Transverse colon (tissue), 4 donors: ENCODE data around the gene HMGN1. TPM values are rescaled to one million over a fixed set of nuclear protein-coding genes. Genes with fewer than 3 reads are reported as not detected.

Experiments
- DNase-seq: peaks from one replicate; pipeline ENCODE4 v3.0.0-alpha.2; 2019
- H3K27ac ChIP-seq, 4 donors: fragments of 200-600 bp; sonication (generic); 2 replicates each; pipeline ENCODE4 v1.5.1; 2016 to 2018; ENCODE audit warnings: inconsistent platforms in 4 of 4
- H3K27me3 ChIP-seq: fragments of 200-600 bp; sonication (generic); 2 replicates; pipeline ENCODE4 v1.5.1; 2017; ENCODE audit warnings: inconsistent platforms
- H3K36me3 ChIP-seq, 4 donors: fragments of 200-600 bp; sonication (generic); 2 replicates each; pipeline ENCODE4 v1.5.1; 2017 to 2019; ENCODE audit warnings: inconsistent platforms in 4 of 4
- H3K4me1 ChIP-seq, 4 donors: fragments of 200-600 bp; sonication (generic); 2 replicates each; pipeline ENCODE4 v1.5.1; 2017 to 2020; ENCODE audit warnings: inconsistent platforms in 4 of 4
- H3K4me3 ChIP-seq, 4 donors: fragments of 200-600 bp; sonication (generic); 1 replicate in 1 of 4; 2 replicates in 3 of 4; pipeline versions ENCODE4 v1.5.1 to v1.6.1; 2017 to 2019; ENCODE audit warnings: inconsistent platforms in 4 of 4
- H3K9me3 ChIP-seq, 2 donors: fragments of 200-600 bp; sonication (generic); 2 replicates each; pipeline ENCODE4 v1.5.1; 2017 to 2019; ENCODE audit warnings: inconsistent platforms in 2 of 2
- CTCF ChIP-seq, 5 experiments: fragments of 200-600 bp in 3 of 5; fragments of 450-650 bp in 2 of 5; sonication (generic) in 3 of 5; IDR thresholded peaks; 1 replicate in 2 of 5; 2 replicates in 3 of 5; pipeline ENCODE4 v1.5.1; 2016 to 2017; ENCODE audit warnings: antibody characterized with exemption in 5 of 5, inconsistent platforms in 3 of 5, mild to moderate bottlenecking in 2 of 5, moderate library complexity in 1 of 5
- EP300 ChIP-seq: sonication (generic); formaldehyde crosslinking; IDR thresholded peaks from one replicate; pipeline ENCODE4 v1.6.1; 2017; ENCODE audit warnings: antibody characterized with exemption, low read depth
- POLR2A ChIP-seq: fragments of 450-650 bp; IDR thresholded peaks from one replicate; pipeline ENCODE4 v1.6.1; 2016; ENCODE audit warnings: antibody characterized with exemption, mild to moderate bottlenecking, moderate library complexity
- POLR2AphosphoS5 ChIP-seq, 3 donors: sonication (generic); formaldehyde crosslinking; IDR thresholded peaks; one replicate each; pipeline ENCODE4 v1.6.1; 2016; ENCODE audit warnings: antibody characterized with exemption in 3 of 3
- WGBS, 2 donors: methylation state at CpG; one replicate each; pipeline ENCODE4 v1.1.5; 2018; ENCODE audit warnings: low coverage in 1 of 2; 5-methylcytosine and 5-hydroxymethylcytosine counted together
- in situ Hi-C, 4 donors: fragments of 200-750 bp; cut with MboI; loops; one replicate each; pipeline versions ENCODE4 v1.15.0 to v1.15.1; 2017; ENCODE audit warnings: low sequenced_read_pairs in 3 of 4, low pct_ligation_motif_present in 1 of 4, low pct_unique_long_range_greater_than_20kb in 1 of 4
- intact Hi-C: fragments of 100-400 bp; cut with DNase I; formaldehyde crosslinking; loops from one replicate; pipeline ENCODE4 v1.15.1; 2023; ENCODE audit warnings: low total_unique reads
- total RNA-seq, 4 donors: library from RNA; depleted of rRNA; stranded (reverse); fragments of >200 nt; gene quantifications; one replicate each; pipeline ENCODE4 v1.1.0, GENCODE V29; 2016

HMGN1 gene
- total RNA-seq, 4 donors from 2014 or later = 51.1 to 277 (median 99.7) TPM

GRCh38 chr21:39390212-39390765 lies 41.4 kb upstream of the HMGN1 start:
- peaks cover 0 to 27% (median 20%) of the 10 kb centered on the region in 4 donors for H3K4me1 ChIP-seq
- in situ Hi-C loops (loop anchor here in 1 of 4 donors (25.0 kb wide), 1 partner anchor 203 kb away; the partner anchor contains the start of gene PSMG1), intact Hi-C loops (no loop called here)
- DNase-seq = no peak
- TF ChIP-seq POLR2A = no peak
- TF ChIP-seq POLR2AphosphoS5 (IDR thresholded peaks at IDR 0.05) = no peak
- TF ChIP-seq EP300 = no peak
- no peak for TF ChIP-seq CTCF (IDR thresholded peaks at IDR 0.05)
- H3K9me3 ChIP-seq = no peaks in the 10 kb centered on the region
- no peak overlapping the region for H3K4me3 ChIP-seq
- WGBS, 2 donors = 79 to 85% methylated on average over 4 to 16 of the region's 16 CpGs
- peaks cover 0 to 33% (median 14%) of the 10 kb centered on the region in 4 donors for H3K36me3 ChIP-seq
- H3K27ac ChIP-seq = no peak overlapping the region
- no peaks in the 10 kb centered on the region for H3K27me3 ChIP-seq

- peak overlapping the region in 2 of 4 donors; percentile 34 to 48 for H3K4me3 ChIP-seq
- H3K27ac ChIP-seq = peak overlapping the region in 3 of 4 donors; percentile 77 to 84 (median 81)
These were observed 39.9 kb upstream of the HMGN1 start for GRCh38 chr21:39388811-39389155.

GRCh38 chr21:39388038-39388810 lies 39.3 kb upstream of the HMGN1 start:
- Histone ChIP-seq H3K27me3 (no peaks in the 10 kb centered on the region), H3K27ac (peak overlapping the region; percentile 77 to 84 (median 81)), H3K36me3 (peaks cover 0 to 17% (median 8%) of the 10 kb centered on the region in 4 donors), H3K4me1 (peaks cover 0 to 27% (median 21%) of the 10 kb centered on the region in 4 donors), H3K4me3 (peak overlapping the region; percentile 3 to 48 (median 35)), H3K9me3 (no peaks in the 10 kb centered on the region)
- intact Hi-C loops (loop anchor here (1.0 to 5.0 kb wide), 2 partner anchors 41 to 74 kb away; partner anchors contain the start of gene HMGN1), in situ Hi-C loops (loop anchor here in 2 of 4 donors (10.0 to 25.0 kb wide), 2 partner anchors 73 to 201 kb away; partner anchors contain the start of genes BRWD1 (in 1 of the 2) and PSMG1 (in 1 of the 2))
- peak; percentile 94 for DNase-seq
- TF ChIP-seq POLR2A = no peak
- no peak for TF ChIP-seq EP300
- TF ChIP-seq CTCF (IDR thresholded peaks at IDR 0.05) = peak; percentile 88 to 96 (median 92)
- peak in 2 of 3 donors; percentile 23 to 30 for TF ChIP-seq POLR2AphosphoS5 (IDR thresholded peaks at IDR 0.05)
- 18 to 27% methylated on average over 3 to 35 of the region's 35 CpGs for WGBS, 2 donors

More at GRCh38 chr21:39388811-39389155, 39.9 kb upstream of the HMGN1 start:
- Histone ChIP-seq H3K36me3 (peaks cover 0 to 21% (median 10%) of the 10 kb centered on the region in 4 donors), H3K4me1 (peaks cover 0 to 27% (median 21%) of the 10 kb centered on the region in 4 donors), H3K9me3 (no peaks in the 10 kb centered on the region), H3K27me3 (no peaks in the 10 kb centered on the region)
- DNase-seq = no peak
- WGBS, 2 donors = 5 to 15% methylated on average over 2 to 10 of the region's 10 CpGs
- intact Hi-C loops = loop anchor here (1.0 to 5.0 kb wide), 2 partner anchors 41 to 74 kb away; partner anchors contain the start of gene HMGN1
- in situ Hi-C loops = loop anchor here in 2 of 4 donors (10.0 to 25.0 kb wide), 2 partner anchors 74 to 201 kb away; partner anchors contain the start of genes BRWD1 (in 1 of the 2) and PSMG1 (in 1 of the 2)
- TF ChIP-seq POLR2A (no peak), CTCF (IDR thresholded peaks at IDR 0.05) (peak in 3 of 5 experiments; percentile 4 to 6 (median 5)), EP300 (no peak), POLR2AphosphoS5 (IDR thresholded peaks at IDR 0.05) (no peak)
